SK-N-SH (cell line): Measurements from ENCODE around the gene INO80C. TPM values are rescaled to one million over a fixed set of nuclear protein-coding genes. Genes with fewer than 3 reads are reported as not detected.

Source experiments
- CTCF ChIA-PET: fragments of 300-600, 350-600 bp; formaldehyde crosslinking; extraction: SDS; loops from one replicate; lab custom pipeline; 2021; lab: Yijun Ruan, JAX
- POLR2A ChIA-PET: fragments of 350-600 bp; sonication (Branson Sonifier 250); formaldehyde crosslinking; extraction: SDS; loops from one replicate; lab custom pipeline; 2020; ENCODE audit warnings: antibody characterized with exemption, inconsistent platforms; lab: Yijun Ruan, JAX
- DNase-seq: peaks from one replicate; pipeline ENCODE4 v3.0.0; 2012
- H2AFZ ChIP-seq: fragments of 200-600 bp; sonication (generic); 2 replicates; pipeline ENCODE4 v1.8.1; 2016; ENCODE audit warnings: antibody characterized with exemption, mild to moderate bottlenecking, low read depth
- H3F3A ChIP-seq: fragments of 200-600 bp; sonication (generic); replicated peaks from 2 replicates; pipeline ENCODE3; 2016; ENCODE audit warnings: antibody characterized with exemption, mild to moderate bottlenecking; ENCODE audit not compliant: insufficient read depth
- H3K27ac ChIP-seq, 2 experiments: fragments of 200-500 bp in 1 of 2; fragments of 200-600 bp in 1 of 2; sonication (Bioruptor generic) in 1 of 2; sonication (generic), shearing (Covaris generic) in 1 of 2; 2 replicates each; pipeline versions ENCODE4 v1.5.1 to v1.6.1; 2014 to 2016; ENCODE audit warnings: low read depth in 2 of 2, inconsistent platforms in 1 of 2, low read length in 1 of 2, mild to moderate bottlenecking in 1 of 2, mixed read lengths in 1 of 2
- H3K27me3 ChIP-seq: fragments of 200-600 bp; sonication (generic), shearing (Covaris generic); 2 replicates; pipeline ENCODE4 v1.6.1; 2016; ENCODE audit warnings: mixed run types; ENCODE audit not compliant: insufficient read depth
- H3K36me3 ChIP-seq, 2 experiments: fragments of 200-500 bp in 1 of 2; fragments of 200-600 bp in 1 of 2; sonication (Bioruptor generic) in 1 of 2; sonication (generic) in 1 of 2; replicated peaks in 1 of 2; 2 replicates each; pipeline versions ENCODE3 to v1.5.1; 2014 to 2016; ENCODE audit warnings: low read length in 1 of 2, mild to moderate bottlenecking in 1 of 2; ENCODE audit not compliant: insufficient read depth in 2 of 2, control insufficient read depth in 1 of 2
- H3K4me1 ChIP-seq, 2 experiments: fragments of 200-500 bp in 1 of 2; fragments of 200-600 bp in 1 of 2; sonication (Bioruptor generic) in 1 of 2; sonication (generic), shearing (Covaris generic) in 1 of 2; 2 replicates each; pipeline versions ENCODE4 v1.5.1 to v1.6.1; 2014 to 2016; ENCODE audit warnings: low read depth in 1 of 2, low read length in 1 of 2, mixed run types in 1 of 2; ENCODE audit not compliant: insufficient read depth in 2 of 2, control insufficient read depth in 1 of 2
- H3K4me2 ChIP-seq: fragments of 200-600 bp; sonication (generic), shearing (Covaris generic); 2 replicates; pipeline ENCODE4 v1.6.1; 2017; ENCODE audit warnings: mixed run types
- H3K4me3 ChIP-seq, 2 experiments: fragments of 200-500 bp in 1 of 2; fragments of 200-600 bp in 1 of 2; sonication (Bioruptor generic) in 1 of 2; sonication (generic), shearing (Covaris generic) in 1 of 2; 2 replicates each; pipeline versions ENCODE4 v1.5.1 to v1.8.1; 2014 to 2016; ENCODE audit warnings: low read depth in 2 of 2, inconsistent platforms in 1 of 2, low read length in 1 of 2, mild to moderate bottlenecking in 1 of 2, mixed read lengths in 1 of 2, moderate library complexity in 1 of 2
- H3K79me2 ChIP-seq: fragments of 200-600 bp; sonication (generic); 2 replicates; pipeline ENCODE4 v1.8.1; 2017; ENCODE audit warnings: mild to moderate bottlenecking; ENCODE audit not compliant: insufficient read depth
- H3K9ac ChIP-seq: fragments of 200-600 bp; sonication (generic); 2 replicates; pipeline ENCODE4 v1.6.1; 2017; ENCODE audit warnings: mixed run types
- H3K9me2 ChIP-seq: fragments of 200-600 bp; sonication (generic); 2 replicates; pipeline ENCODE4 v1.6.1; 2017; ENCODE audit warnings: mixed run types
- H3K9me3 ChIP-seq: fragments of 200-600 bp; sonication (generic); 2 replicates; pipeline ENCODE4 v1.6.1; 2017; ENCODE audit warnings: mixed run types, mild to moderate bottlenecking, moderate library complexity
- H4K20me1 ChIP-seq: fragments of 200-600 bp; sonication (generic); 2 replicates; pipeline ENCODE4 v1.6.1; 2017; ENCODE audit warnings: mild to moderate bottlenecking, mixed run types; ENCODE audit not compliant: insufficient read depth
- CHD2 ChIP-seq: fragments of 150-350 bp; IDR thresholded peaks from 2 replicates; pipeline ENCODE4 v1.6.1; 2018; ENCODE audit warnings: low read length; ENCODE audit not compliant: partially characterized antibody
- ELF1 ChIP-seq: IDR thresholded peaks from 2 replicates; pipeline ENCODE4 v1.4.0; 2012
- EZH2phosphoT487 ChIP-seq: fragments of 200-600 bp; sonication (generic); IDR thresholded peaks from 2 replicates; pipeline ENCODE4 v1.6.1; 2017; ENCODE audit warnings: low read depth, mixed run types, mild to moderate bottlenecking, antibody characterized with exemption, moderate library complexity, borderline replicate concordance
- FOXM1 ChIP-seq: IDR thresholded peaks from 2 replicates; pipeline ENCODE4 v1.4.0; 2012; ENCODE audit warnings: low read depth, mild to moderate bottlenecking
- GATA2 ChIP-seq: sonication (generic); formaldehyde crosslinking; IDR thresholded peaks from 2 replicates; pipeline ENCODE4 v1.5.0; 2020; ENCODE audit warnings: mild to moderate bottlenecking, missing genetic modification reagents
- IRF3 ChIP-seq: fragments of 150-350 bp; IDR thresholded peaks from 2 replicates; pipeline ENCODE4 v1.6.1; 2016; ENCODE audit warnings: mild to moderate bottlenecking, low read depth, low read length
- MXI1 ChIP-seq: IDR thresholded peaks from 2 replicates; pipeline ENCODE4 v1.6.1; 2012; ENCODE audit warnings: mild to moderate bottlenecking, low read depth, low read length, improper control_type of control experiment
- NFIC ChIP-seq: IDR thresholded peaks from 2 replicates; pipeline ENCODE4 v1.4.0; 2012; ENCODE audit warnings: borderline replicate concordance
- NRF1 ChIP-seq: IDR thresholded peaks from 2 replicates; pipeline ENCODE4 v1.6.1; 2012; ENCODE audit warnings: low read depth, mild to moderate bottlenecking, low read length
- POLR2AphosphoS5 ChIP-seq: IDR thresholded peaks from 2 replicates; pipeline ENCODE4 v1.6.1; 2012; ENCODE audit warnings: low read depth, low read length
- RAD21 ChIP-seq: IDR thresholded peaks from 2 replicates; pipeline ENCODE4 v1.6.1; 2012; ENCODE audit warnings: mild to moderate bottlenecking, low read length
- REST ChIP-seq: IDR thresholded peaks from 2 replicates; pipeline ENCODE4 v1.6.1; 2012; ENCODE audit warnings: mild to moderate bottlenecking, low read depth, low read length, moderate library complexity
- RXRA ChIP-seq: IDR thresholded peaks from 2 replicates; pipeline ENCODE4 v1.4.0; 2012; ENCODE audit warnings: low read depth, mild to moderate bottlenecking, borderline replicate concordance
- TAF1 ChIP-seq: IDR thresholded peaks from 2 replicates; pipeline ENCODE4 v1.6.1; 2012; ENCODE audit warnings: low read depth, mild to moderate bottlenecking, low read length, moderate library complexity, borderline replicate concordance
- WGBS: methylation state at CpG from one replicate; pipeline ENCODE4 v1.1.6; 2017; ENCODE audit warnings: low lambda C conversion rate; 5-methylcytosine and 5-hydroxymethylcytosine counted together
- polyA plus RNA-seq, 3 experiments: library from polyadenylated mRNA; depleted of rRNA; stranded (reverse); fragments of >200 nt; gene quantifications; 2 replicates each; pipeline ENCODE4 v1.2.3, GENCODE V29; 2012
- TF ChIP-seq, protein P1 (sequence below): IDR thresholded peaks from 2 replicates; pipeline ENCODE4 v1.4.0; 2012; ENCODE audit warnings: low read depth, borderline replicate concordance

Gene INO80C
- polyA plus RNA-seq, 1 of the 3 experiments (the other 2 are of a cell fraction), result 17.0 TPM

DNA sequence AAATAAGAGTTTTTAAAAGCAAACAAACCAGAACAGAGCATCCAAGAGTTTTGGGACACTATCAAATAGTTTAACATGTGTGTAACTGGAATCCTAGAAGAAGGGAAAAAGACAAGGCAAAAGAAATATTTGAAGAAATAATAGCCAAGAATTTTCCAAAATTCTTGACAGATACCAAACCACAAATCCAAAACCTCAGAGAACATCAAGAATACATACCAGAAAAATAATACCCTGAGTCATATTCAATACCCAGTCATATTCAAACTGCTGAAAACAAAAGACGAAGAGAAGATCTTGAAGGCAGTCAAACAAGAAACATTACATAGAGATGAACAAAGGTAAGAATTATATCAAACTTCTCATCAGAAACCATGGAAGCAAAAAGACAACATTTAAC lies 22.9 kb downstream of the INO80C start (continued):
- no peak for TF ChIP-seq REST
- TF ChIP-seq ELF1, result no peak
- no peak for TF ChIP-seq EZH2phosphoT487
- no peak for TF ChIP-seq MXI1
- TF ChIP-seq TAF1, result no peak
- no peak for TF ChIP-seq NRF1
- TF ChIP-seq RAD21, result no peak
- TF ChIP-seq CHD2, result no peak

- TF ChIP-seq CHD2 (no peak), FOXM1 (no peak), POLR2AphosphoS5 (no peak), TAF1 (no peak), RAD21 (no peak), IRF3 (no peak), NFIC (no peak), GATA2 (CRISPR knock-in tag) (no peak), RXRA (no peak)
- TF ChIP-seq, protein P1, sequence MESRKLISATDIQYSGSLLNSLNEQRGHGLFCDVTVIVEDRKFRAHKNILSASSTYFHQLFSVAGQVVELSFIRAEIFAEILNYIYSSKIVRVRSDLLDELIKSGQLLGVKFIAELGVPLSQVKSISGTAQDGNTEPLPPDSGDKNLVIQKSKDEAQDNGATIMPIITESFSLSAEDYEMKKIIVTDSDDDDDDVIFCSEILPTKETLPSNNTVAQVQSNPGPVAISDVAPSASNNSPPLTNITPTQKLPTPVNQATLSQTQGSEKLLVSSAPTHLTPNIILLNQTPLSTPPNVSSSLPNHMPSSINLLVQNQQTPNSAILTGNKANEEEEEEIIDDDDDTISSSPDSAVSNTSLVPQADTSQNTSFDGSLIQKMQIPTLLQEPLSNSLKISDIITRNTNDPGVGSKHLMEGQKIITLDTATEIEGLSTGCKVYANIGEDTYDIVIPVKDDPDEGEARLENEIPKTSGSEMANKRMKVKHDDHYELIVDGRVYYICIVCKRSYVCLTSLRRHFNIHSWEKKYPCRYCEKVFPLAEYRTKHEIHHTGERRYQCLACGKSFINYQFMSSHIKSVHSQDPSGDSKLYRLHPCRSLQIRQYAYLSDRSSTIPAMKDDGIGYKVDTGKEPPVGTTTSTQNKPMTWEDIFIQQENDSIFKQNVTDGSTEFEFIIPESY, result no peak
- ChIA-PET CTCF (no interaction called here), POLR2A (no interaction called here)
- Histone ChIP-seq H3K4me3 (no peak overlapping the region), H2AFZ (no peak overlapping the region), H3K36me3 (peaks cover 0 to 3% of the 10 kb centered on the region in 2 experiments), H3K9me2 (no peaks in the 10 kb centered on the region), H3F3A (no peaks in the 10 kb centered on the region), H3K4me2 (no peak overlapping the region), H3K9me3 (no peaks in the 10 kb centered on the region), H3K79me2 (no peaks in the 10 kb centered on the region), H3K9ac (no peak overlapping the region), H4K20me1 (no peaks in the 10 kb centered on the region), H3K27me3 (no peaks in the 10 kb centered on the region), H3K27ac (no peak overlapping the region), H3K4me1 (no peaks in the 10 kb centered on the region)
- no peak for DNase-seq
- WGBS, result 85% methylated on average over 1 of the region's 1 CpG
Observed at GRCh38 chr18:35473562-35473961, 24.2 kb downstream of the INO80C start.
